Sigmoid colon (tissue), 7 donors: Measurements from ENCODE around the gene PRDM12. TPM values are rescaled to one million over a fixed set of nuclear protein-coding genes. Genes with fewer than 3 reads are reported as not detected.

Source experiments
- DNase-seq: peaks from one replicate; pipeline ENCODE4 v3.0.0-alpha.2; 2019
- H3K27ac ChIP-seq, 4 donors: fragments of 200-600 bp; sonication (generic); one replicate each; pipeline ENCODE4 v1.5.1; 2016 to 2019; ENCODE audit warnings: mild to moderate bottlenecking in 1 of 4
- H3K27me3 ChIP-seq, 3 donors: fragments of 200-600 bp; sonication (generic); one replicate each; pipeline ENCODE4 v1.5.1; 2019; ENCODE audit warnings: mild to moderate bottlenecking in 1 of 3
- H3K36me3 ChIP-seq, 4 donors: fragments of 200-600 bp; sonication (generic); one replicate each; pipeline ENCODE4 v1.5.1; 2016 to 2019
- H3K4me1 ChIP-seq, 4 donors: fragments of 200-600 bp; sonication (generic); one replicate each; pipeline ENCODE4 v1.5.1; 2017 to 2019
- H3K4me3 ChIP-seq, 4 donors: fragments of 200-600 bp; sonication (generic); one replicate each; pipeline ENCODE4 v1.5.1; 2017 to 2019; ENCODE audit warnings: mild to moderate bottlenecking in 2 of 4, moderate library complexity in 1 of 4
- H3K9me3 ChIP-seq, 4 donors: fragments of 200-600 bp in 3 of 4; sonication (generic) in 3 of 4; one replicate each; pipeline versions ENCODE4 v1.5.1 to v1.6.1; 2013 to 2019
- EP300 ChIP-seq, 4 donors: sonication (generic); formaldehyde crosslinking; IDR thresholded peaks; one replicate each; pipeline ENCODE4 v1.6.1; 2017; ENCODE audit warnings: antibody characterized with exemption in 4 of 4
- POLR2A ChIP-seq, 2 donors: fragments of 450-650 bp; IDR thresholded peaks; one replicate each; pipeline ENCODE4 v1.6.1; 2016; ENCODE audit warnings: antibody characterized with exemption in 2 of 2, mild to moderate bottlenecking in 2 of 2, moderate library complexity in 2 of 2
- POLR2AphosphoS5 ChIP-seq, 4 donors: sonication (generic); formaldehyde crosslinking; IDR thresholded peaks; one replicate each; pipeline ENCODE4 v1.6.1; 2017; ENCODE audit warnings: antibody characterized with exemption in 4 of 4
- WGBS, 2 donors: extraction: QIAGEN DNeasy Blood & Tissue Kit; methylation state at CpG; one replicate each; pipeline ENCODE4 v1.1.7; 2013; 5-methylcytosine and 5-hydroxymethylcytosine counted together
- intact Hi-C: fragments of 100-400 bp; cut with DNase I; formaldehyde crosslinking; loops from one replicate; pipeline ENCODE4 v1.15.1; 2023
- polyA plus RNA-seq, 3 donors: library from polyadenylated mRNA; stranded (reverse); fragments of 200-250 nt; gene quantifications; one replicate each; pipeline ENCODE4 v1.2.3, GENCODE V29; 2013
- total RNA-seq, 4 donors: library from RNA; depleted of rRNA; stranded (reverse); fragments of >200 nt; gene quantifications; one replicate each; pipeline ENCODE4 v1.1.0, GENCODE V29; 2016
- TF ChIP-seq, protein P1 (sequence below), 4 experiments: fragments of 450-650 bp in 3 of 4; fragments of 200-600 bp in 1 of 4; IDR thresholded peaks; one replicate each; pipeline ENCODE4 v1.5.1; 2016 to 2019; ENCODE audit warnings: antibody characterized with exemption in 4 of 4, mild to moderate bottlenecking in 3 of 4, moderate library complexity in 2 of 4
- donor health status: healthy with polysubstance abuse.
- donor health status: Bipolar disorder and iron deficiency.
- donor health status: healthy.

The PRDM12 gene
- total and polyA plus RNA-seq, 7 donors, result not detected

DNA sequence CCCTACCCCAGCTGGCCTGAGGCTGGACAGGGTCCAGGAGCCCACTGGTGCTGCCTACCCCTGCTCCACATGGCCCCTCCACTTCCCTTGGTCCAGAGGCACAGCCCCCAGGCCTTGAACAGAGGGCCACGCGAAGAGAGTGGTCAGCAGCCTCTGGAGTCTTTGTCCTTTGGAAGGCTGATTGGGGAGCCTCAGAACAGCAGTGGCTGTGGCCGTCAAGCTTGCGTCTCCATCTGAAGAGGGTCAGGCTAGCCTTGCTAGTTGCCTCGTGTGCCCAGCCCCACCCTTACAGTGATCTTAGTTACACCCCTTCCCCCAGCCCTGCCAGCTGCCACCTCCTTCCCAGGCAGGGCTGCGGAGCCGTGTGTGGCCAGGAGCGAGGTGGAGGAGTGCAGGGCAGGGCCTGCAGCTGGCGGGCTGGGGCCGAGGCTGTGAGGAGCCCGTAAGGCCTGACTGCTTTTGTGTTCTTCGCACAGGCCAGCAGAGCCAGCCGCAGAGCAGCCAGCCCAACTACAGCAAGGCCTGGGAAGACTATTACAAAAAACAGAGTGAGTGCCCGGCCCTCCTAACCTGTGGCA is 30.1 kb upstream of the PRDM12 start:
- H3K27ac ChIP-seq, result no peak overlapping the region
- no peaks in the 10 kb centered on the region for H3K27me3 ChIP-seq
- no peaks in the 10 kb centered on the region for H3K9me3 ChIP-seq
- TF ChIP-seq POLR2A (IDR thresholded peaks at IDR 0.05) (no peak), POLR2AphosphoS5 (IDR thresholded peaks at IDR 0.05) (no peak), EP300 (IDR thresholded peaks at IDR 0.05) (no peak)
- TF ChIP-seq, protein P1, sequence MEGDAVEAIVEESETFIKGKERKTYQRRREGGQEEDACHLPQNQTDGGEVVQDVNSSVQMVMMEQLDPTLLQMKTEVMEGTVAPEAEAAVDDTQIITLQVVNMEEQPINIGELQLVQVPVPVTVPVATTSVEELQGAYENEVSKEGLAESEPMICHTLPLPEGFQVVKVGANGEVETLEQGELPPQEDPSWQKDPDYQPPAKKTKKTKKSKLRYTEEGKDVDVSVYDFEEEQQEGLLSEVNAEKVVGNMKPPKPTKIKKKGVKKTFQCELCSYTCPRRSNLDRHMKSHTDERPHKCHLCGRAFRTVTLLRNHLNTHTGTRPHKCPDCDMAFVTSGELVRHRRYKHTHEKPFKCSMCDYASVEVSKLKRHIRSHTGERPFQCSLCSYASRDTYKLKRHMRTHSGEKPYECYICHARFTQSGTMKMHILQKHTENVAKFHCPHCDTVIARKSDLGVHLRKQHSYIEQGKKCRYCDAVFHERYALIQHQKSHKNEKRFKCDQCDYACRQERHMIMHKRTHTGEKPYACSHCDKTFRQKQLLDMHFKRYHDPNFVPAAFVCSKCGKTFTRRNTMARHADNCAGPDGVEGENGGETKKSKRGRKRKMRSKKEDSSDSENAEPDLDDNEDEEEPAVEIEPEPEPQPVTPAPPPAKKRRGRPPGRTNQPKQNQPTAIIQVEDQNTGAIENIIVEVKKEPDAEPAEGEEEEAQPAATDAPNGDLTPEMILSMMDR (IDR thresholded peaks at IDR 0.05), result no peak
- no peak for DNase-seq
- H3K4me3 ChIP-seq, result no peak overlapping the region
- intact Hi-C loops, result no loop called here
- WGBS, 2 donors, result 90 to 93% methylated on average over 14 of the region's 14 CpGs
- H3K4me1 ChIP-seq, result no peaks in the 10 kb centered on the region
- peaks cover 55 to 93% (median 72%) of the 10 kb centered on the region in 4 donors for H3K36me3 ChIP-seq

DNA sequence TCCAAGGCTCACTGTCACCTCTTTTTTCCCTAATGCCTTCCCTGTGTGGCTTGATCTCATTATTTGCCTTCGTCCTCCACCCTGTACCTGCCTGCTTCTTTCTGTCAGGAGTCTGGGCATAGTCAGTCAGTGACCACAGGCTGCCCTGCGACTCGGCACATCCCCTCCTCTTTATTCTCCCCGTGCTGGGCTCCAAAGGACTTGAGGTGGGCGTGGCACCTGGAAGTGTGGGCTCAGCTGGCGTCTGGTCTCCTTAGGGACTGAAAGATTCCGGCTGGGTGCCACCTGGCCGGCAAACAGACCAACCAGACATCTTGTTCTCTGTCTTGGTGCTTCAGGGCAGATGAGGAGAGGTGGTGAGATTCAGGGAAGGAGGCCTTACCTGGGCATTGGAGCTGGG is 29.6 kb upstream of the PRDM12 start:
- Histone ChIP-seq H3K4me3 (no peak overlapping the region), H3K27ac (no peak overlapping the region), H3K9me3 (no peaks in the 10 kb centered on the region), H3K4me1 (no peaks in the 10 kb centered on the region), H3K36me3 (peaks cover 54 to 88% (median 67%) of the 10 kb centered on the region in 4 donors), H3K27me3 (no peaks in the 10 kb centered on the region)
- no peak for DNase-seq
- TF ChIP-seq POLR2AphosphoS5 (IDR thresholded peaks at IDR 0.05), result no peak
- TF ChIP-seq, protein P1 (IDR thresholded peaks at IDR 0.05), result no peak
- no peak for TF ChIP-seq EP300 (IDR thresholded peaks at IDR 0.05)
- TF ChIP-seq POLR2A (IDR thresholded peaks at IDR 0.05), result no peak
- WGBS, 2 donors, result 72 to 90% methylated on average over 8 of the region's 8 CpGs
- intact Hi-C loops, result no loop called here

DNA sequence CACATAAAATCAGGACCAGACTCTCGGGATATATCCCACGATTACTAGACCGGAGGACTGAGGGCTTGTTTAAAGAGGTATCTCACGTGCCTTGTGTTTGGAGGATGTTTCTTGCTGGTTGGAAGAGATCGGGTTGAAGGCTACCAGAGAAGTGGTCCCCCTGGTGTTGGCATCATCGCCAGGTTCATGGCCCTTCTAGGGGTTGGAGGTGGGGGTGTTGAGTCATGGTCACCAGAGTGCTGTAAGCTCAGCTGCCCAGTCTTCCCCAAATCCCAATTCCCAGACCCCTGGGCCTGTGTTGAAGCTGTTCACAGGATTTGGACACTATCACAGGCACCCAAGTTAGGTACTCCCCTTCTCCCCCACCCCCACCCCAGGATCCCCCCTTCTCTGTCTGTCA is 29.1 kb upstream of the PRDM12 start:
- Histone ChIP-seq H3K27me3 (no peaks in the 10 kb centered on the region), H3K9me3 (no peaks in the 10 kb centered on the region), H3K4me3 (no peak overlapping the region), H3K27ac (no peak overlapping the region), H3K4me1 (no peaks in the 10 kb centered on the region), H3K36me3 (peaks cover 49 to 82% (median 62%) of the 10 kb centered on the region in 4 donors)
- no peak for DNase-seq
- intact Hi-C loops, result no loop called here
- no peak for TF ChIP-seq EP300 (IDR thresholded peaks at IDR 0.05)
- 94 to 96% methylated on average over 6 of the region's 6 CpGs for WGBS, 2 donors

DNA sequence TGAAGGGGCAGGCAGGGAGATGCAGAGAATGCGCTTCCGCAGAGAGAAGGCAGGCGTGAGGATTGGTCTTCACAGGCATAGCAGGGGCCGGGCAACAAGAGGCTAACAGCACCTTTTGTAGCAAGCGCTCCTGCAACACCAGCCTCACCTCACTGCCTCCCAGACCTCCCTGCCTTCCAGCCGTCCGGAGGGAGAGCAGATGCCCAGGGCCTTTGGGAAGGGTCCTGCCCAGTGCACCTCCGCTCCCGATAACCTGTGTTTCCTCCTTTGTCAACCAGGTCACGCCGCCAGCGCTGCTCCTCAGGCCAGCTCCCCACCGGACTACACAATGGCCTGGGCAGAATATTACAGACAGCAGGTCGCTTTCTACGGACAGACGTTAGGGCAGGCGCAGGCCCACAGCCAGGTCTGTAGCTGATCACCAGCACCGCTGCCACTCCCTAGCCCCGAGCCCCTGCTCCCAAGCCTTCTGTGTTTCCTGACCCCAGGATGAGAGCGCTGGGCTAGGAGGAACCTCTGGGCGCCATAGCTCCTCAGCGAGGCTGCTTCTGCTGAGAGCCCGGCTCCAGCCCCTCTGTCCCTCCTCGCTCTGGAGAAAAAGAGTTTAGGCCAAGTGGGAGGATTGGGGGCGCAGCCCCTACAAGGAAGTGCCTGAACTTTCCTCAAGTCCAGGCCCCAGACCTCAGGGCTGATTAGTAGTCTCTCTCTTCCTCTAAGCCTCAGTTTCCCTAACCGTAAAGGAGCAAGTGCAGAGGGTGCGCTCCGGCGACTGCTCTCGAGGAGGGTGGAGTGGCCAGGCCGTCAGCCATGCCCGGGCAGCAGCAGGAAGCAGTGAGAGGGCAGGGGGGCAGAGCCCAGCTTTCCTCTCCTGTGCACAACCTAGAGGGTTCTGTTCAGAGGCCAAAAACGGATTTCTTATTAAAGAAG is 28.4 kb upstream of the PRDM12 start:
- no peaks in the 10 kb centered on the region for H3K4me1 ChIP-seq
- peaks cover 42 to 76% (median 55%) of the 10 kb centered on the region in 4 donors for H3K36me3 ChIP-seq
- whole genome bisulfite sequencing, 2 donors, result 94 to 95% methylated on average over 33 of the region's 33 CpGs
- no peaks in the 10 kb centered on the region for H3K9me3 ChIP-seq
- intact Hi-C loops, result no loop called here
- H3K27ac ChIP-seq, result no peak overlapping the region
- H3K4me3 ChIP-seq, result no peak overlapping the region
- no peak for DNase-seq
- TF ChIP-seq, protein P1 (IDR thresholded peaks at IDR 0.05), result no peak
- no peak for TF ChIP-seq POLR2AphosphoS5 (IDR thresholded peaks at IDR 0.05)
- no peak for TF ChIP-seq POLR2A (IDR thresholded peaks at IDR 0.05)
- no peak for TF ChIP-seq EP300 (IDR thresholded peaks at IDR 0.05)
- no peaks in the 10 kb centered on the region for H3K27me3 ChIP-seq

DNA sequence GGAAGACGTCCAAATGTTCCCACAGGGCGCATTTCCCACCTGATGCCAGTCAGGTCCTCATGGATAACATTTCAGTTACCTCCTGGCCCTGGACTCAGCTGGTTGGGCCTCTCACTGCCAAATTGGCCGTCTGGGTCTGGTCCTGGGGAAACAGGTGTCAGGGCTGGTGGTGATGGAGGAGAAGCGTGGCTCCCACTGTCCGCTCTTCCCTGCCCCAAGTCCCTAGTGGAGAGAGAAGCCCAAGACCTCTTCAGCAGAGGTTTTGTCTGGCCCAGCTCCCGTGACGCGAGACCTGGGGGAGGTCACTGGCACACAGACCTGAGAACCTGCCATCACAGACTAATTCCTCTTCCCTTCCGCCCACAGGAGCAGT is 27.8 kb upstream of the PRDM12 start:
- no peaks in the 10 kb centered on the region for H3K27me3 ChIP-seq
- no peak for TF ChIP-seq POLR2A (IDR thresholded peaks at IDR 0.05)
- TF ChIP-seq EP300 (IDR thresholded peaks at IDR 0.05), result no peak
- TF ChIP-seq, protein P1 (IDR thresholded peaks at IDR 0.05), result no peak
- no peak for TF ChIP-seq POLR2AphosphoS5 (IDR thresholded peaks at IDR 0.05)
- H3K36me3 ChIP-seq, result peaks cover 35 to 69% (median 49%) of the 10 kb centered on the region in 4 donors
- intact Hi-C loops, result no loop called here
- no peak overlapping the region for H3K4me3 ChIP-seq
- DNase-seq, result no peak
- 92% methylated on average over 9 of the region's 9 CpGs for WGBS, 2 donors
- no peaks in the 10 kb centered on the region for H3K9me3 ChIP-seq
- no peaks in the 10 kb centered on the region for H3K4me1 ChIP-seq
- no peak overlapping the region for H3K27ac ChIP-seq
